ENCODE results near the gene SIX1. TPM values are rescaled to one million over a fixed set of nuclear protein-coding genes. Genes with fewer than 3 reads are reported as not detected.

Gene SIX1
- total and polyA plus RNA-seq, 2 of the 13 experiments (the other 11 are each of a cell fraction or from before 2014, with no cell fraction given), result 1.7 to 6.5 TPM

- TF ChIP-seq, protein P1, sequence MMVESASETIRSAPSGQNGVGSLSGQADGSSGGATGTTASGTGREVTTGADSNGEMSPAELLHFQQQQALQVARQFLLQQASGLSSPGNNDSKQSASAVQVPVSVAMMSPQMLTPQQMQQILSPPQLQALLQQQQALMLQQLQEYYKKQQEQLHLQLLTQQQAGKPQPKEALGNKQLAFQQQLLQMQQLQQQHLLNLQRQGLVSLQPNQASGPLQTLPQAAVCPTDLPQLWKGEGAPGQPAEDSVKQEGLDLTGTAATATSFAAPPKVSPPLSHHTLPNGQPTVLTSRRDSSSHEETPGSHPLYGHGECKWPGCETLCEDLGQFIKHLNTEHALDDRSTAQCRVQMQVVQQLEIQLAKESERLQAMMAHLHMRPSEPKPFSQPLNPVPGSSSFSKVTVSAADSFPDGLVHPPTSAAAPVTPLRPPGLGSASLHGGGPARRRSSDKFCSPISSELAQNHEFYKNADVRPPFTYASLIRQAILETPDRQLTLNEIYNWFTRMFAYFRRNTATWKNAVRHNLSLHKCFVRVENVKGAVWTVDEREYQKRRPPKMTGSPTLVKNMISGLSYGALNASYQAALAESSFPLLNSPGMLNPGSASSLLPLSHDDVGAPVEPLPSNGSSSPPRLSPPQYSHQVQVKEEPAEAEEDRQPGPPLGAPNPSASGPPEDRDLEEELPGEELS (CRISPR knock-in tag; IDR thresholded peaks at IDR 0.05), result peak; percentile 68
- TF ChIP-seq, protein P2, sequence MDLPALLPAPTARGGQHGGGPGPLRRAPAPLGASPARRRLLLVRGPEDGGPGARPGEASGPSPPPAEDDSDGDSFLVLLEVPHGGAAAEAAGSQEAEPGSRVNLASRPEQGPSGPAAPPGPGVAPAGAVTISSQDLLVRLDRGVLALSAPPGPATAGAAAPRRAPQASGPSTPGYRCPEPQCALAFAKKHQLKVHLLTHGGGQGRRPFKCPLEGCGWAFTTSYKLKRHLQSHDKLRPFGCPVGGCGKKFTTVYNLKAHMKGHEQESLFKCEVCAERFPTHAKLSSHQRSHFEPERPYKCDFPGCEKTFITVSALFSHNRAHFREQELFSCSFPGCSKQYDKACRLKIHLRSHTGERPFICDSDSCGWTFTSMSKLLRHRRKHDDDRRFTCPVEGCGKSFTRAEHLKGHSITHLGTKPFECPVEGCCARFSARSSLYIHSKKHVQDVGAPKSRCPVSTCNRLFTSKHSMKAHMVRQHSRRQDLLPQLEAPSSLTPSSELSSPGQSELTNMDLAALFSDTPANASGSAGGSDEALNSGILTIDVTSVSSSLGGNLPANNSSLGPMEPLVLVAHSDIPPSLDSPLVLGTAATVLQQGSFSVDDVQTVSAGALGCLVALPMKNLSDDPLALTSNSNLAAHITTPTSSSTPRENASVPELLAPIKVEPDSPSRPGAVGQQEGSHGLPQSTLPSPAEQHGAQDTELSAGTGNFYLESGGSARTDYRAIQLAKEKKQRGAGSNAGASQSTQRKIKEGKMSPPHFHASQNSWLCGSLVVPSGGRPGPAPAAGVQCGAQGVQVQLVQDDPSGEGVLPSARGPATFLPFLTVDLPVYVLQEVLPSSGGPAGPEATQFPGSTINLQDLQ (CRISPR knock-in tag; IDR thresholded peaks at IDR 0.05), result no peak
- TF ChIP-seq MIER3 (CRISPR knock-in tag; IDR thresholded peaks at IDR 0.05; ENCODE audit: borderline replicate concordance) (0 out of 2 replicates have a peak, but pooled peaks have one; percentile 47), HMG20A (CRISPR knock-in tag; IDR thresholded peaks at IDR 0.05; ENCODE audit: borderline replicate concordance) (peak; percentile 81; the same call in 1 of the 2 replicates), ELF1 (CRISPR knock-in tag; IDR thresholded peaks at IDR 0.05) (peak; percentile 34; the same call in 1 of the 2 replicates), EHMT2 (IDR thresholded peaks at IDR 0.05; ENCODE audit: borderline replicate concordance, low read depth, low read length) (peak; percentile 50; the same call in 1 of the 2 replicates), ZNF776 (CRISPR knock-in tag; IDR thresholded peaks at IDR 0.05) (no peak), SOX5 (CRISPR knock-in tag; IDR thresholded peaks at IDR 0.05; ENCODE audit: borderline replicate concordance) (peak; percentile 34; the same call in 1 of the 2 replicates), USF2 (IDR thresholded peaks at IDR 0.05; ENCODE audit: low read depth, low read length) (no peak), USF2 (CRISPR knock-in tag; IDR thresholded peaks at IDR 0.05; ENCODE audit: borderline replicate concordance) (peak; percentile 52; the same call in 1 of the 2 replicates), GPN1 (CRISPR knock-in tag; IDR thresholded peaks at IDR 0.05; ENCODE audit: borderline replicate concordance) (no peak), SNAI1 (CRISPR knock-in tag; IDR thresholded peaks at IDR 0.05; ENCODE audit: borderline replicate concordance) (no peak), SRF (IDR thresholded peaks at IDR 0.05; ENCODE audit: low read depth, low read length) (0 out of 2 replicates have a peak, but pooled peaks have one; percentile 17), RXRA (CRISPR knock-in tag; IDR thresholded peaks at IDR 0.05) (peak; percentile 51; the same call in 1 of the 2 replicates), SSRP1 (CRISPR knock-in tag; IDR thresholded peaks at IDR 0.05) (peak; percentile 71; the same call in 1 of the 2 replicates), ZNF782 (CRISPR knock-in tag; IDR thresholded peaks at IDR 0.05; ENCODE audit: borderline replicate concordance) (no peak), SCMH1 (CRISPR knock-in tag; IDR thresholded peaks at IDR 0.05; ENCODE audit: borderline replicate concordance) (no peak), HOXA3 (CRISPR knock-in tag; IDR thresholded peaks at IDR 0.05) (0 out of 2 replicates have a peak, but pooled peaks have one; percentile 47), GFI1 (CRISPR knock-in tag; IDR thresholded peaks at IDR 0.05; ENCODE audit: borderline replicate concordance) (0 out of 2 replicates have a peak, but pooled peaks have one; percentile 21), RARG (CRISPR knock-in tag; IDR thresholded peaks at IDR 0.05; ENCODE audit: low read depth) (no peak), GATAD2A (CRISPR knock-in tag; IDR thresholded peaks at IDR 0.05) (peak; percentile 63), NCOR1 (IDR thresholded peaks at IDR 0.05; ENCODE audit: borderline replicate concordance, low read length) (peak; percentile 73; the same call in 1 of the 2 replicates)
Measured at GRCh38 chr14:60691383-60692113, 42.3 kb upstream of the SIX1 start (continued).
